Measurements from ENCODE around the gene TMA7B. TPM values are rescaled to one million over a fixed set of nuclear protein-coding genes. Genes with fewer than 3 reads are reported as not detected.

TMA7B gene
- total RNA-seq (10 to 100 TPM in 1 of 2 donors, 1 to 10 TPM in 1; 7.2 to 22.5 TPM), total RNA-seq (9.3 to 10.4 reads per million in 2 donors)

DNA sequence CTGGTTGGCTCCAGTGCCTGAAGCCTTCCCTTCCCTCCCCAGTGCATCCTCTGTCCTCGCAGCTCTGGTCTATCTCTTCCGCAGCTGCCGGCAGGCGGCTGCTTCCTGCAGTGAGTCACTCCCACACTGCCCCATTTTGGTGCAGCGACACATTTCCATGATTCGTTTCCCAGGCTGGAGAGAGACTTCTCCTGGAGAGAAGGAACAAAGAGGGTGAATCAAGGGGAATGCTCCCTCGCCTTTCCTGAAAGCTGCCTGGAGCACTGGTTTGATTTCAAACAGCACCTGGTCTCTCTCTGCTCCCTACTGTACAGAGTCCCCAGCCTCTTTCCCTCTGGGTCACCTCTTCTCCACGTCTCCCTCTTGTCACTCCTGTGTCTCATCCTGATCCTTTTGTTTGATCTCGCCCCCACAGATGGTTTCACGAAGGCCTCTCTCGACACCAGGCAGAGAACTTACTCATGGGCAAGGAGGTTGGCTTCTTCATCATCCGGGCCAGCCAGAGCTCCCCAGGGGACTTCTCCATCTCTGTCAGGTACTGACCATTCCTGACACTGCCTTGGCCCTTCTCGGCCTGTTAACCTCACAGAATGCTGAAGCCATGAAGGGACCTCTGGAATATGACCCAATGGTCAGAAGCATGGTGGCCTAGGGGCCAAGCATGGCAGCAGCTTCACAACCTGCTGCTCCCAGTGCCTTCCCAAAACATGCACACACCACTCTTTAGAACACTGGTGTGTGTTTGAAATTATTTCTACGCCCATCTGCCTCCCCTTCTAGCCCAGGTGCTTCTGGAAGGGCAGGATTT, at the start of gene TMA7B:
TSS of gene TMA7B (plus strand) at position 758 of the 808 bp plus-strand sequence. CDS start 3,978 bp downstream, outside the sequence.
- DNase-seq (peak; percentile 23 to 30 (median 25)), ATAC-seq (peak; percentile 78)
- H3K36me3 Mint-ChIP-seq (ENCODE audit: low read depth), result peaks cover 22% of the 10 kb centered on the region
- no peak within 1 kb of the TSS for H3K27ac Mint-ChIP-seq
- no peaks in the 10 kb centered on the region for H3K9me3 ChIP-seq (ENCODE audit: control insufficient read depth, low read length, poor library complexity, severe bottlenecking)
- no peaks in the 10 kb centered on the region for H3K27me3 Mint-ChIP-seq
- peak within 1 kb of the TSS; percentile 76 for H3K4me3 Mint-ChIP-seq
- peaks cover 53% of the 10 kb centered on the region for H3K4me1 Mint-ChIP-seq

GRCh38 chr22:39910876-39911613, 49.2 kb upstream of the TMA7B start:
- ATAC-seq, result no peak
- Mint-ChIP-seq H3K36me3 (ENCODE audit: low read depth) (peaks cover 10% of the 10 kb centered on the region), H3K27ac (no peak overlapping the region), H3K4me1 (peaks cover 71% of the 10 kb centered on the region), H3K4me3 (peak overlapping the region; percentile 88), H3K27me3 (no peaks in the 10 kb centered on the region)
- DNase-seq, result no peak
- H3K9me3 ChIP-seq (ENCODE audit: control insufficient read depth, low read length, poor library complexity, severe bottlenecking), result no peaks in the 10 kb centered on the region

DNA sequence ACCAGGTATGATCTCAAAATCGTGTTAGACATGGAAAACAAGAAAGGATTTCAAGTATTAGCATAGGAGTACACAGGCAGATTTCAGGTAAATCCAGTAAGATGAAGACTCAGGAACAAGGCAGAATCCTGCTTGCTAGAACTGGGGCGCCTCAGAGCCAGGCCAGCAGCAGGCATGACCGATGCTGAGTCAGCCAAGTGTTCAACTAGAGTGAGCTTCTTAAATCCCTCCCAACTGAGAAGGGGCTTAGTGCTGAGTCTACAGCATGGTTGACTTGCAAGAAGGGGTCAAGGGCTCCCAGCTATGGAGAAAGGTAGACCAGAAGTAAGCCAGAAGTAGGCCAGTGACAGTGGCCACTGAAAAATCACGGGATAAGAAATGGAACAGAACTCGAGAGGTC, 46.9 kb upstream of the TMA7B start:
- H3K4me3 Mint-ChIP-seq, result peak overlapping the region; percentile 88
- ATAC-seq (no peak), DNase-seq (no peak)
- no peak overlapping the region for H3K27ac Mint-ChIP-seq
- H3K4me1 Mint-ChIP-seq, result peaks cover 83% of the 10 kb centered on the region
- H3K36me3 Mint-ChIP-seq (ENCODE audit: low read depth), result peaks cover 15% of the 10 kb centered on the region
- H3K27me3 Mint-ChIP-seq, result no peaks in the 10 kb centered on the region
- H3K9me3 ChIP-seq (ENCODE audit: control insufficient read depth, low read length, poor library complexity, severe bottlenecking), result no peaks in the 10 kb centered on the region

DNA sequence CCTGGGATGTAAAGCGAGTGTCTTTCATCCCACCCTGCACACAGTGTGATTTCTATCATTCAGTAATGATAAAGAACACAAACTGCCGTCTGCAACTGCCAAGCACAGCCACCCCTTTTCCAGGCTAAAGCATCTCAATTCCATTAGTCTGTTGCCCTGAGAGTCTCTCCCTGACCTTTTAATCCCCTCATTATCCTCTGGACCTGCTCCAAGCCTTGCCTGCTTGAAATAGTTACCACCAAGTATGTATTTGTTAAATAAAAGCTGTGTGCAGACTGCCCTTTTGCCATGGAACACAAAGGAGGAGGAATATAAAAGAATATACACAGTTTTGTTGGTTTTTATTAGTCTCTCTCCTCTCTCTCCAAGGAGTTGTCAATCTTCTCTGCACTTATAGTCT, 46.3 kb upstream of the TMA7B start:
- Mint-ChIP-seq H3K27me3 (no peaks in the 10 kb centered on the region), H3K27ac (no peak overlapping the region), H3K4me3 (peak overlapping the region; percentile 88), H3K36me3 (ENCODE audit: low read depth) (peaks cover 15% of the 10 kb centered on the region), H3K4me1 (peaks cover 77% of the 10 kb centered on the region)
- DNase-seq, result no peak
- no peaks in the 10 kb centered on the region for H3K9me3 ChIP-seq (ENCODE audit: control insufficient read depth, low read length, poor library complexity, severe bottlenecking)
- no peak for ATAC-seq

DNA sequence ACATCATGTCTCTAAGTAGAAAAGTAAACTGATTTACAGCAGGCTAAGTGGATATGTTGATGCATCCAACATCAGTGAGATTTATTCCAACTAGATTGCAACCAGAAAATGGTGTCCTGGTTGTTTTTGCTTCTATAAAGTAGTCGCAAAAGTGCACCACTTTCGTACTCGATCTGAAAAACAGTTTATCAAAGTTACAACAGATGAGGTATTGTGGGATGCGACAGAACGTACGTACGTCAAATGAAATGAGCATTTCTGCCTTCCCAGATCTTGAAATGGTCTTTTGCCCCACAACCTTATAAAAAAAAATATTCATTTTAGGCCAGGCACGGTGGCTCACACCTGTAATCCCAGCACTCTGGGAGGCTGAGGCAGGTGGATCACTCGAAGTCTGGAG, 45.6 kb upstream of the TMA7B start:
- no peaks in the 10 kb centered on the region for H3K9me3 ChIP-seq (ENCODE audit: control insufficient read depth, low read length, poor library complexity, severe bottlenecking)
- H3K36me3 Mint-ChIP-seq (ENCODE audit: low read depth), result peaks cover 15% of the 10 kb centered on the region

GRCh38 chr22:39915295-39915726, 44.9 kb upstream of the TMA7B start:
- Mint-ChIP-seq H3K36me3 (ENCODE audit: low read depth) (peaks cover 15% of the 10 kb centered on the region), H3K4me1 (peaks cover 78% of the 10 kb centered on the region), H3K4me3 (peak overlapping the region; percentile 88), H3K27me3 (no peaks in the 10 kb centered on the region), H3K27ac (no peak overlapping the region)
- ATAC-seq (peak; percentile 22), DNase-seq (no peak)
- H3K9me3 ChIP-seq (ENCODE audit: control insufficient read depth, low read length, poor library complexity, severe bottlenecking), result no peaks in the 10 kb centered on the region

More for the DNA sequence above, 45.6 kb upstream of the TMA7B start:
- DNase-seq (no peak), ATAC-seq (no peak)
- H3K27ac Mint-ChIP-seq, result no peak overlapping the region
- H3K27me3 Mint-ChIP-seq, result no peaks in the 10 kb centered on the region
- peaks cover 75% of the 10 kb centered on the region for H3K4me1 Mint-ChIP-seq
- peak overlapping the region; percentile 88 for H3K4me3 Mint-ChIP-seq

- Mint-ChIP-seq H3K4me3 (no peak overlapping the region), H3K27me3 (no peaks in the 10 kb centered on the region), H3K4me1 (peaks cover 81% of the 10 kb centered on the region), H3K36me3 (ENCODE audit: low read depth) (peaks cover 17% of the 10 kb centered on the region), H3K27ac (no peak overlapping the region)
- no peaks in the 10 kb centered on the region for H3K9me3 ChIP-seq (ENCODE audit: control insufficient read depth, low read length, poor library complexity, severe bottlenecking)
- ATAC-seq (no peak), DNase-seq (no peak)
Observed at GRCh38 chr22:39916496-39916895, 43.7 kb upstream of the TMA7B start.

GRCh38 chr22:39917197-39917643, 43.0 kb upstream of the TMA7B start:
- H3K9me3 ChIP-seq (ENCODE audit: control insufficient read depth, low read length, poor library complexity, severe bottlenecking), result no peaks in the 10 kb centered on the region
- peaks cover 21% of the 10 kb centered on the region for H3K36me3 Mint-ChIP-seq (ENCODE audit: low read depth)
- peak overlapping the region; percentile 93 for H3K4me3 Mint-ChIP-seq
- H3K27ac Mint-ChIP-seq, result no peak overlapping the region
- H3K4me1 Mint-ChIP-seq, result peaks cover 79% of the 10 kb centered on the region
- ATAC-seq, result no peak
- no peak for DNase-seq
- no peaks in the 10 kb centered on the region for H3K27me3 Mint-ChIP-seq

GRCh38 chr22:39917776-39918495, 42.3 kb upstream of the TMA7B start:
- peak overlapping the region; percentile 93 for H3K4me3 Mint-ChIP-seq
- ATAC-seq (no peak), DNase-seq (no peak)
- peaks cover 78% of the 10 kb centered on the region for H3K4me1 Mint-ChIP-seq
- no peaks in the 10 kb centered on the region for H3K9me3 ChIP-seq (ENCODE audit: control insufficient read depth, low read length, poor library complexity, severe bottlenecking)
- no peak overlapping the region for H3K27ac Mint-ChIP-seq
- peaks cover 24% of the 10 kb centered on the region for H3K36me3 Mint-ChIP-seq (ENCODE audit: low read depth)
- H3K27me3 Mint-ChIP-seq, result no peaks in the 10 kb centered on the region

GRCh38 chr22:39920134-39920743, 40.0 kb upstream of the TMA7B start:
- no peaks in the 10 kb centered on the region for H3K27me3 Mint-ChIP-seq
- H3K4me1 Mint-ChIP-seq, result peaks cover 79% of the 10 kb centered on the region
- no peak overlapping the region for H3K27ac Mint-ChIP-seq
- H3K36me3 Mint-ChIP-seq (ENCODE audit: low read depth), result peaks cover 20% of the 10 kb centered on the region
- no peaks in the 10 kb centered on the region for H3K9me3 ChIP-seq (ENCODE audit: control insufficient read depth, low read length, poor library complexity, severe bottlenecking)
- ATAC-seq (peak; percentile 40), DNase-seq (peak in 1 of 3 donors; percentile 50)
- peak overlapping the region; percentile 87 for H3K4me3 Mint-ChIP-seq

GRCh38 chr22:39923696-39924095, 36.5 kb upstream of the TMA7B start:
- ATAC-seq, result no peak
- peaks cover 19% of the 10 kb centered on the region for H3K36me3 Mint-ChIP-seq (ENCODE audit: low read depth)
- peak overlapping the region; percentile 49 for H3K4me3 Mint-ChIP-seq
- H3K27ac Mint-ChIP-seq, result no peak overlapping the region
- DNase-seq, result no peak
- H3K27me3 Mint-ChIP-seq, result no peaks in the 10 kb centered on the region
- H3K4me1 Mint-ChIP-seq, result peaks cover 63% of the 10 kb centered on the region
- no peaks in the 10 kb centered on the region for H3K9me3 ChIP-seq (ENCODE audit: control insufficient read depth, low read length, poor library complexity, severe bottlenecking)

- H3K27me3 Mint-ChIP-seq, result no peaks in the 10 kb centered on the region
- peaks cover 19% of the 10 kb centered on the region for H3K36me3 Mint-ChIP-seq (ENCODE audit: low read depth)
- peak overlapping the region; percentile 49 for H3K4me3 Mint-ChIP-seq
- no peak for DNase-seq
- H3K9me3 ChIP-seq (ENCODE audit: control insufficient read depth, low read length, poor library complexity, severe bottlenecking), result no peaks in the 10 kb centered on the region
- no peak for ATAC-seq
- peaks cover 62% of the 10 kb centered on the region for H3K4me1 Mint-ChIP-seq
- H3K27ac Mint-ChIP-seq, result no peak overlapping the region
Observed at GRCh38 chr22:39924286-39924685, 35.9 kb upstream of the TMA7B start.
